SIG-M5 treated with dmso at 0.1 percent for 504 hours (cell line): ENCODE data around the gene COL3A1.

Experiments
- DNase-seq: peaks from one replicate; lab custom pipeline; 2025; ENCODE audit not compliant: unreplicated experiment; lab: John Stamatoyannopoulos, UW

The COL3A1 gene

GRCh38 chr2:188975497-188976102, 1.4 kb downstream of the COL3A1 start:
- DNase-seq: no peak

GRCh38 chr2:188976545-188977268, 2.5 kb downstream of the COL3A1 start:
- DNase-seq: peak; percentile 4

GRCh38 chr2:188977317-188977716, 3.1 kb downstream of the COL3A1 start:
- DNase-seq: no peak

- no peak for DNase-seq
Measured at GRCh38 chr2:188978291-188979081, 4.3 kb downstream of the COL3A1 start.

- DNase-seq: no peak
Measured at GRCh38 chr2:188979187-188980114, 5.3 kb downstream of the COL3A1 start.

- DNase-seq: no peak
Measured at GRCh38 chr2:188983427-188984064, 9.4 kb downstream of the COL3A1 start.

- DNase-seq: no peak
Measured at GRCh38 chr2:188984065-188984491, 9.9 kb downstream of the COL3A1 start.

- DNase-seq: no peak
Measured at GRCh38 chr2:188984680-188985079, 10.5 kb downstream of the COL3A1 start.

GRCh38 chr2:188986839-188987238, 12.7 kb downstream of the COL3A1 start:
- DNase-seq: no peak

GRCh38 chr2:188993247-188993646, 19.1 kb downstream of the COL3A1 start:
- no peak for DNase-seq

- DNase-seq: no peak
Measured at GRCh38 chr2:188997263-188997662, 23.1 kb downstream of the COL3A1 start.

GRCh38 chr2:189000221-189000620, 26.0 kb downstream of the COL3A1 start:
- DNase-seq: no peak

- peak; percentile 7 for DNase-seq
Measured at GRCh38 chr2:189002079-189002478, 27.9 kb downstream of the COL3A1 start.

GRCh38 chr2:189008555-189009262, 34.5 kb downstream of the COL3A1 start:
- DNase-seq: no peak

GRCh38 chr2:189010536-189010935, 36.4 kb downstream of the COL3A1 start:
- no peak for DNase-seq

GRCh38 chr2:189012351-189012750, 38.2 kb downstream of the COL3A1 start:
- DNase-seq: no peak

GRCh38 chr2:189013031-189013430, 38.9 kb downstream of the COL3A1 start:
- DNase-seq: no peak

GRCh38 chr2:189013671-189014448, 39.7 kb downstream of the COL3A1 start:
- no peak for DNase-seq
